HG02759 (cell line): Measurements from ENCODE around the gene TNS1.

Experiments used
- ATAC-seq: cut with Tn5 transposase; IDR thresholded peaks from one replicate; pipeline ENCODE4 v1.9.1; 2021; ENCODE audit warnings: mild to moderate bottlenecking, moderate library complexity; ENCODE audit not compliant: unreplicated experiment

The TNS1 gene

DNA sequence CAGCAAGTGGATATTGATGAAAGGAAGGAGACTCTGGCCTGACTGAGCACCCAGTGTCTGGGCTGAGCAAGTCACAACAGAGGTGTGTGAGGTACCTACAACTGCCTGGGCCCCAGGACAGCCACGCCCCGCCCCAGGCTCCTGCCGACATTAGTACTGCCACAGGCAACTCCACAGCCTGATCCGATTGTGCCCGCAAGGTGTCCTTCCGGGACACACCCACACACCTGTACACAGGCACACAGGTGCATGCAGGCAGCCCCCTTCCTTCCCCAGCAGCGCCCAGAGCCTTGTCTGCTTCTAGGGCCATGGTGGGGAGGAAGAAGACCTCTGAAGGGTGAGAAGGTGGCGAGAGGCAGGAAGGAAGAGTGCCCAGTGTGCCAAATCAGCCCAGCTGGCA is 83.6 kb downstream of the TNS1 start:
- ATAC-seq: no peak

DNA sequence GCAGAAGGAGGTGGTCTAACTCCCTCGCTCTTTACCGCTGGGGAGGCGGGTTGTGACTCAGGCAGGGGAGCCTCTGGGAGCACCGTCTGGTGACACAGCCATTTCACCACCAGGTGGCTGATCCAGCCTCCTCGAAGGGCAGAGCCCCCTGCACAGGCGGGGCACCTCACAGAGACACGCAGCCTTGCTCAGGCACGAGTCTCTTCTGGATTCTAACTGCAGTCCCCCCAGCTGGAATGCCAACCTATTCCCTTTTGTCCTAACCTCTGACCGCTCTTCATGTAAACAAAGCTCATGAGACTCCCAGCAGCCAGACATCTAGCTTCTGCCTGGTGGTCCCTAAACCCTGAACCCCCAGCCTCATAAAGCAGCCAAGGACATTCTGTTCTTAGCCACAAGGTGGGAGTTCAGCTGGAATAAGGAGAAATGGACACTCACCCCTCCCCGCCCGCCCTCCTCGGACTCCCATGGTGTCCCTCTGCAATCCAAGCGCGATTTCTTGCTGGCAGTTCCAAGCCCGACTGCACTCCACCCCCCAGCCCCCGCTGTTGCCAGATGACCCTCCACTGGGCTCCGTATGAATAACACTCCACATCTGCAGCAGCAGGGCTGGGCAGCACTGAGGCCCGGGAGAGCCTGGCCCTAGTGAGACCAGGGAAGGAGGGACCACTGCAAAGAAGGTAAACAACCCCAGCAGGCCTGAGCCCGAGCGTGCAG is 84.3 kb downstream of the TNS1 start:
- no peak for ATAC-seq

DNA sequence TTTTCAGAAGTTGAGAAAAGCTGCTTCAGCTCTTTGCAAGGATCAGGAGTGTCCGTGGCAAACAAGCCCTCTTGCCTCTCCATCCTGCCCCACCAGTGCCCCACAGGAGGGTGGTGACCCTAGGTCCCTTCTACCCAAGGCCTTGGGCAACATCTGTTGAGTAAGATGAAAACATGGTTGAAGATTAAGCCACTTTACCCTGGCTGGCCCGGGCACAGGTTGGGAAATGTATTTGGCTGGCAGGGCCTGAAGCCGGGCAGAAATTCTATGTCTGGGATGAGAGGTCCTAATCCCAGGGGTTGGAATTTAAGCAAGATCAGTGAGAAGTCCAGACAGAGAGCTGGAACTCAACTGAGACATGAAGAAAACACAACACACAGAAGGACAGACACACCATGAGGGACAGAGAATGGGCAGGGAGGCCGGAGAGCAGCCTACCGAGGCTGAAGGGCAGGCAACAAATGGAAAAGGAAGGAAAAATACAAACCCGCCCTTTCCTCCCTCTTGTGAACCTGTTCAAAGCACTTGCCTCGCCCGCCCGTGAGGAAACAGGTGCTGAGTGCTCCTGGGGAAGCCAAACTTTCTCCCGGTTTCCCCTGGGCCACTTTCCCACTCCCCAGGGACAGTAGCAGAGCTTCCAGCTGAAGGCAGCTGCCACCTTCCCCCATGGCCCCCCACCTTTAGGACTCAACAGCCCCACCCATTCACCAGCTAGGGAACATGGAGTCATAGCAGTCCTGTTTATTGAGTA is 86.1 kb downstream of the TNS1 start:
- ATAC-seq: no peak

DNA sequence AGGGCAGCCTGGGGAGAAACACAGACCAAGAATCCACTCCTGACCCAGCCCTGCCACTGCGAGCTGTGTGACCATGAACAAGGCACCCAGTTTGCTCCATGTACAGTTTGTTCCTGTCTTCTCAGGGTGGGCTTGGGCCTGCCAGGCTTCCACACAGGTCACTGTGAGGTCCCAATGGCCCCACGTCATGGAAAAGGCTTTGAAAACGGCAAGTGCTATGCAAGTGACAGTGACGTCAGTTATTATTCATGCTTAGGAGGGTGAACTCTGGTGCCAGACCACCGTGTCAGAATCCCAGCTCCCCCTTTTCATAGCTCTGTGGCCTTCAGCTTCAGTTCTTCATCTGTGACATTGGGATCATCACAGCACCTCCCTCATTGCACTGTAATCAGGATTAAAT is 87.1 kb downstream of the TNS1 start:
- ATAC-seq: no peak

DNA sequence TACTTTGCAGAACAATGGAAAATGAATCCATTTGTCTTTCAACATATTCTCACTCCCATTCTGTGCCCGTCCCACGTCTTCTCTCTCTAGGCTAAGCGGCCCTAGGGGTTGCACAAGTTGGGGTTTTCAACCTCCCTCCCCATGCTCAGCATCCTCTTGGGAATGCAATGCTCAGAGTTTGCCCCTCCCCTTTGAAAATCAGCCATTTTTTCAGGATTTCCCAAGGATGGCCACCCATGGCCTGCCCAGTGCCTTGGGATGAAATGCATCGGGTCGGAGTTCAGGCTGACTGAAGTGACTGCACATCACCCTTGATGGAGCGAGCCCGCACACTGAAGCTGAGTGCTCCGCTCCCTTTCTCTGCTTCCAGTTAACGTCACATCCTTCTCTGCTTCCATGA is 87.9 kb downstream of the TNS1 start:
- no peak for ATAC-seq

DNA sequence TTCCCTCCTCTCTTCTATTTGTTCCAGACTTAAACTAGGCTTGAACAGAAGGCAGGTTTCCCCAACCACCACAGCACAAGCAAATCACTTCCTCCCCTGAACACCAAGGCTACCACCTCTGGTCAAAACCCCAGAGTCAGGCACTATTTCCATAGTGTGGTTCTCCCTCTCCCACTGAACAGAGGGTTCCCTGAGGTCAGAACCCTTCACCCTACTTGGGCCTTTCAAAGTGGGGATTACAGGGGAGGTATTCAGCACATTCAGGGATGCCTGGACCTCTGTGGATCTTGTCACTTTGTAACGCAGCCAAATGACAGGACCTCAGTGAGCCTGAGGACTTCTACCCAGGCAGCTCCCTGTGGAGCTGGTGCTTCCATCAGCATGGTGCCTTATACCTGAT is 88.7 kb downstream of the TNS1 start:
- no peak for ATAC-seq

DNA sequence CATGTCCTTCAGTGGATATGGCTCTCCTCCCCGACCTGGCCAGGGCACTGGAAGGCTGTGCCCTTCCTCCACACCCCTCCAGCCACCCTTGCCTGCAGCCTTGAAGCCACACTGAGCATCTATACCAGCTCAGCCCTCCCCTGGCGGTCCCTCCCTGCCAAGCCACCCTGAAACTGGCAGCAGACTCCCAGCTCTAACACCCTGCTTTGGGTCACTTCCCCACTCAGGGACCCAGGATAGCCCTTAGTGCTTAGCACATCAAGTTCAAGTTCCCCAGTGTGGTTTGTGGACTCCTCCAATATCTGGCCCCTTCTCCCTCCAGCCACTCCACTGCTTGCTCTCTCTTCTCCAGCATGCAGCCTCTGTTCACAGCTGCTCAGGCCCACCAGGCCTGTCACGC is 89.4 kb downstream of the TNS1 start:
- no peak for ATAC-seq

DNA sequence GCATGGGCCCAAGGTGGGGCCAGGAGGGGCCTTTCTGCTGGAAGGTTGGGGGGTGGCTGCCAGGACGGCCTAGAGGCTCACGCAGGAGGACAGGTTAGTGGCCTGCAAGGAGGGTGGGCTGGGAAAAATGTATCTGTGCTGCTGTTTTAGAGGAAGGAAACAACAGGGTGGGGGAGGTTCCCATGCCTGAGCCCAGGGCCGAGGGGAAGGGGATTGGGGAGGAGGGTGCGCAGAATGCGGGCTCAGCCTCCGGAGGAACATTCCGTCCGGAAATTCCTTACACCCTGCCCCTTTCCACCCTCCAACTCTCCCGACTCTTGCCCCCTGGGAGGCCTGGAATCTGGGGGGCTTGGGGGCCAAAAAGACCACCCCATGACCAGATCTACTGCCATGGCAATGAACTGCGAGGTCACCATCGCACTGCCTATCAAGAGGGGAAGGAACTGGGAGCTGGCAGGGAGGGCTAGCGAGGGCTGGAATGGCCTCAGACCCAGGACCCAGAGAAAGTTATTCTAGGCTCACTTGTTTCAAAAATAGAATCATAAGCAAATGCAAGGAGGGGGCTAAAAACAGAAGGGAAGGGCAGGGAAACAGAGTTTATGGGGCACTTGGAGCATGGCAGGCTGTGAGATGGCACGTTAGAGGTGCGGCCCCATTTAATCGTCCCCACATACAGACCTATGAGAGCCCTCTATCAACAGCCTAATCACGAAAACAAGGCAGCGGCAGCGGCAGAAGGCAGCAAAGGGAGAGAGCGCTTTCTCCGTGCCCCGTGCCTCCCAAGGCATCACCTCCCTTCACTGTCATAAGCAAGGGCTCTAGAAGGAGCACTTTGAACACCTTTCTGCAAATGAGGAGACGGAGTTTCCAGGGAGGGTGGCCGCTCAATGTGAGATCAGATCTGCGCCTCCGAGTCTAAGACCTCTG is 90.4 kb downstream of the TNS1 start:
- ATAC-seq: no peak

DNA sequence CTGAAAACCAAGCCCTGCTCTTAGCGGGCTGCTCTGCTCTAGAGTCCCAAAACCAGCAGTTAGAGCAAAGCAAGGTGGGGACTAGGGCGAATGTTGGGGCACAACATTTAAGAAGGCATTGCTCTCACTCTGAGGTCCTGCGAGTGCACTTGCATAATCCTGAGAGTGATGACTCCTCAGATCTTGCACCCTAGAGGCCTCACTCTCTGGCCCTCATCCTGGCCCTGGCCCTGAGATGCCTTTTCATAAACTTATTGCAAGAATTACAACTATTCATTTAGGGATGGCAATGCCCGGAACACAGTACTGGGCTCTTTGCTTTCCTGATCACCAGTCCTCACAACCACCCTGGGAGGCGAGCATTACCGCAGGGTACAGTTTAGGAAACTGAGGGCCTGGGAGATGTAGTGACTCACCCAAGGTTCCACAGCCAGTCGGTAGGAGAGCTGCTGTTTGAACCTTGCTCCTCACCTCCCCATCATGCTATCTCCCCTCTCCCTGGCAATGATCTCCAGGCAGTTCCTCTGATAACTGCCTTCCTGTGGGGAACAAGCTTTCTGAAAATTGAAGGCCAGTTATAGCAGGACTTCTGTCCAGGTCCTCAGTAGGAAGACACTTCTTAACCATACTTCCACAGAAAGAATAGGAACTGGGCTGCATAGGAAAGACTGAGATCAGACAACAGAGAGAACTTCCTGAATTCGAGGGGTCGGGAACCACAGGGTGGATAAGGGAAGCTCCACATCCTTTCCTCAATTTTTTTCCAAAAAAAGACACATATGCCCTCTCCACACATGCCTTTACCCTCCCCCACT is 91.3 kb downstream of the TNS1 start:
- ATAC-seq: no peak

DNA sequence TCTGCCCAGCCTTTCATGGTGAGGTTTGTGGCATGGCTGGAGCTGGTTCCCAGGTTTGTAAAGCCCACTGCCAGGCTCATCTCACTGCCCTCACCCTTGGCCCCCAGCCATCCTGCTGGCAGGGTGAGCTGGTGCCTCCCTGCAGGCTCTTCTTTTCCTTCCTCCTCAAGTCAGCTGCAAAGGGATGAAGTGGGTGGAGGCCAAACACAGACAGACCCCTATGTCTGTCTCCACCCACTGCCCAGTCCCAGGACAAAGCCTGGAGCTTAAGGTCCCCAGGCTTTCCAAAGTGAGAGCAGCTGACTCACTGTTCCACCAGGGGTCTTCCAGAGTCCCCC is 92.0 kb downstream of the TNS1 start:
- no peak for ATAC-seq

DNA sequence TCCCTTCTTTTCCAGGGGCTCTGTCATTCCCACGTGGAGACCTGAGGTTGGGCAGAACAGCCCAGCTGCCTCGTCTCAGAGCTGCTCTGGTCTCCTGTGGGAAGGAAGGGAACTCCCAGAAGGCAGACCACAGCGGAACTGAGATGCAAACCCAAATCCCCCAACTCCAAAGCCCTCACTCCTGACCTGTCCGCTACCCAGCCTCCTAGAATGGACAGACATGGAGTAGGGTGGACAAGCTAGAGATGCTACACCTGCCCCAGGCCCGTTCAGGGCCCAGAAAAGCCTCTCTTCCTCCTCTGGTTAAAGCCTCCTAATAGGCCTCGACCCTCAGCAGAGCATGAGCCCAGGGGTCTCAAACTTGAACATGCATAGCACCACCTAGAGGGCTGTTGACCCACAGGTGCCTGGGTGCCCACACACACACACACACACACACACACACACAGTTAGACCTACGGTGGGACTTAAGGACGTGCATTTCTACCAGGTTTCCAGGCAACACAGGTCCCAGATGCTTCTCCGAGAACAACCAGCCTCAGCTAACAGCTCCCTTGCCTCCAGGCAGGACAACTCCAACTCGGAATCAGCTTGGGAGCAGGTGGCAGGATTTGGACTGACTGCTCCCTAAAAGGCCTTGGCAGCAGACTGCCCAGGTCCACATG is 93.5 kb downstream of the TNS1 start:
- ATAC-seq: no peak

DNA sequence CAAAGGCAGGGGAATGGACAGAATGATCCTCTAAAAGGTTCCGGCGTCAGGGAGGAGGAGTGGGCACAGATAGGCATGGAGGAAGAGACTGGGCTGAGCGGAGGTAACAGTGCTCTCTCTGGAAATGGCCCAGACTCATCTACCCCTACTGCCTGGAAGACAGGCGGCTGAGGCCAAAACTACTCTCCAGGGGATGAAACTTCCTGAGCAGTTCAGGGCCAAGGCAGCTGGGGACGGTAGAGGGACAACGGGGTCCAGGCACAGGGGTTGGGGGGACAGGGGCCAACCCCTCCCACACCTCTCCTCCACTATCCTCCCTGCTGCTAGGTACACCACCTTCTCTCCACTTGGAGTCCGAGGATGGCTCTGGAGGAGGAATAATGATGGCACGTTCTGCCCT is 94.3 kb downstream of the TNS1 start:
- no peak for ATAC-seq

DNA sequence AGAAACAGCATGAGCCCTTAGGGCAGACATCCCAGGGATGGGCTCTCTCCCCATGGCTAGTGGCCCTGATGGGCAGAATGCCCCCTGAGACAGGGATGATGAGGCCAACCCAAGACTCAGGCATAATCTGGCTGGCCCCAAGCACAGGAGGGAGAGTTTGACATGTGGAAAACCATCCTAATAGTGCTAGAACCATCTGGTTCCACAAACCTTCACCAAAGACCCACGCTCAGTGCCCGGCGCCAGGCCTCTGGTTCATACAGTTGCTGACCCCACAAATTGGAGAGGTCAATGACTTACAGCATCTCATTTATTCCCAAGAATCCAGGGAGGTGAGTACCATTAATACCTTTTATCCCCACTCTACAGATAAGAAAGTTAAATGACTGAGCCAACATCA is 95.5 kb downstream of the TNS1 start:
- no peak for ATAC-seq

DNA sequence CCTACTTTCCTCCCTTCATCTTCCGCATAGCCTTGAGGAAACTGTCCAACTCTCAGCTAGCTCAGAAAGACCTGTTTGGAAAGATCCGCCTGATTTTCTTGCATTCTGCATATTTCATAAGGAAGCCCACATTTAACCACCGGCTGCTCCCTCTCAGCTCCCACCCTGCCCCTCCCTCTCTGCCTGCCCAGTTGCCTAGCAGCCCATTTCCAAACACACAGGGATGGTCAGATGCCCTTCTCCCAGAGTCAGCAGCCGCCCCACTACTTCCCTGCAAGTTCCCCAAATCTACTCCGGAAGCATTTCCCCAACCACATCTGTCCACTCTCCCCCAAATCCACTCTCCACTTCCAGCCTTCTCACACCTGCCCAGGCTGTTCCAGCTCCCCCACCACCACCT is 96.0 kb downstream of the TNS1 start:
- ATAC-seq: no peak

DNA sequence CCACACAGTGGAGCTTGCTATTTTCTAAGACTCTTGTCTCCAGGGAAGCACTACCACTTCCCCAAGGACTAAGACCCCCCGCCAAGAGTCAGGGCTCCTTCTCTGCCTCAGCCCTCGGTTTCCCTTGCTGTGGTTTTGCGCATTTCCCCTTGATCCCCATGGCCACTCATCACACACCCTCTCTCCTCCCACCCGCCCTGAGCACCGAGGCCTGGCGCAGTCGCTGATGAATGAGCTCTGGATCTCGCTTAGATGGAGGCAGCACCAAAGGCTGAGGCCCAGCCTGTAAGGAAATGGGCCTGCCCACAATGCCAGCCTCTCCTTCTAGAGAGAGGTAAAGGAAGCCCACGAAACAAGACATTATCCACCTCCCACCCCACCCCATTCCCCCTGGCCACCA is 96.9 kb downstream of the TNS1 start:
- no peak for ATAC-seq

DNA sequence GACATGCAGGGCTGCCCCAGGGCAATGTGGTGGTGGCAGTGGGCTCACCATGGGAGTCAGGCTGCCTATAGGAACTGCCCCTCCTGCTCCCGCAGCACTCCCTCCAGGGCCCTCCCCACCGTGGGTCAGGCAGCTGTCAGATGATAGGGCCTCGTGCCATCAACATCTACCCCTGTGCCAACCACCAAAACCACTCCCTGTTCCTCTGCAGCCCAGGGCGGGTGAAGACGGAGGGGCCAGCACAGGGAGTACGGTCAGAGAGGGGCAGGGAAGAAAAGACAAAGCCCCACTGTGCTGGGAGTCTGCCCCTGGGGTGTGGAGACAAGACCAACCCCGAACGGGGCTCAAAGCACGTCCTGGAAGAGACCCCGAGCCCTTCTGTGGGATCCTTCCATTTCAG is 97.4 kb downstream of the TNS1 start:
- ATAC-seq: no peak

DNA sequence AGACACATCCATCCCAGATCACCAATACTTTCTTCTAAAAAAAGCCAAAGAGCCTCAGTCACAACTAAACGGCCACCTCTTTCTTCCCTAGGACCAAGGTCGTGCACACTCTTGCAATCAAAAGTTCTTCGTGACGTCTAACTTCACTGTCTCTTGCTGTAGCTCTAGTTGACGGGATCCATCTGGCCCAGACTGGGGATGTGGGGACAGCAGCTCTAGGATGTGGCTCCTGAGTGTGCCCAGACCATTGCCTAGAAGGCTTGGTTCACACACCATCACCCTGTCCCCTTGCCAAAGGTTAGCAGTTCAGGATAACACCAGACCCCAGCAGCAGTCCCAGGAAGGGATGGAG is 98.2 kb downstream of the TNS1 start:
- no peak for ATAC-seq

DNA sequence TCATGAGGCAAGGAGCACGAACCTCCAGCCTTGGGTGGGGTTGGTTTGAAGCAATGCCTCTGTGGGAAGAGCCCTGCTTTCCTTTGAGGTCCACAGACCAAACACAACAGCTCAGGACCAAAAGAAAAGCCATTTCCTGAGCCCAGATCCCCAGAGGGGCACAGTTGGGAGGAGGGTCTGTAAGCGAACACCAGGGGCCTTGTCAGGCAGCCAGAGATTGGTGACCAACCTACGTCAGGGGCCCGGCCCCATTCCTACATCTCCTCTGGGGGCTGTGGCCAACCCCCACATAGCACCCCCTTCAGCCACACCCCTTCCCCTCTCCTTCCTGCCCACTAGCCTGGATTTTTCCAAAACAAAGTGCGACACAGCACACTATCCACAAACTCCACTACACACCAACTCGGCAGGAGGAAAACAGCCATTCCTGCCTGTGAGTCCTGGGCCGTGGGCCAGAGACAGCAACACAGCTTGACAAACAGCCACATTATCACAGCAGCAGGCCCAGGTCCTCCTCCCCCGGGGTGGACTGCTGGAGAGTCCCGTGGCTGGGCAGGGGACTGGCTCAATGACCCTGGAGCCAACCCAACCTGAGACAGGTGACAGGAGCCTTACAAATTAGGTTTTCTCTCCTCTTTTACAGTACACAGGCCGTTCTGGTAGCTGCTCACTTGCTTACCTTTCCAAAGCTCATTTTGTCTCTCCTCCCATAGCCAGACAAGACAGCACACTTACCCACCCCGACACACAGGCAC is 98.8 kb downstream of the TNS1 start:
- no peak for ATAC-seq

DNA sequence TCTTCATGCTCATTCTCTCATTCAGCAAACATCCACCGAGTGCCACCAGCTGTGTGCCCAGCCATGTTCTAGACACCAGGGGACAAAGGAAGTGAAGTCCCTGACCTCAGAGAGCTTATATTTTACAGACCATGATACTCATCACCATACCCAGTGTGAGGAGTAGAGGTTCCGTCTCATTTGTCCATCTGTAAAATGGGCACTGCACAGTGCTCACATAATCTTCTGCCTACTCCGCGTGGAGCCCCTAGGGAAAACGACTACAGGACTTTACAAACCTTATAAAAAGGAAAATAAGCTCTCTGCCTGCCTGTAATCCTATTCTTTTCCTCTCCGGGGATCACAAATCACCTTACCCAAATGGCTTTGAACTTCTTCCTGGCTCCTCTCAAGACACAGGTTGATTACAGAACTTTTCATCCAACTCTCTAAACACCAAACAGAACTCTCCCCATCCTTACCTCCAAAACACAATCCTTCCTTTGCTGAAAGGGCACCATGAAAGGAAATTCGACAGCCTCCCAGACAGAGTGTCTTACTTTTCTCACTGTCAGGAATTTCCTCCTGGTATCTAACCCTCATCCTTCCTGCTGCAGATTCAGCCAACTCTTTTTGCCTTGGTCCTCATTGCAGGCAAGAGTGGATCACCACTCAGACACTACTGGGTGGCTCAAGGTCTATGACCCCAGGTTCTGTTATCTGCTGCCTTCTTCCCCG is 99.5 kb downstream of the TNS1 start:
- no peak for ATAC-seq
